K562 (cell line): ENCODE data around the gene USP49. TPM values are rescaled to one million over a fixed set of nuclear protein-coding genes. Genes with fewer than 3 reads are reported as not detected.

Source experiments
- ARID1B ChIP-seq: fragments of 450-650 bp; IDR thresholded peaks from 2 replicates; pipeline ENCODE4 v1.6.1; 2016; ENCODE audit warnings: antibody characterized with exemption, mild to moderate bottlenecking, inconsistent platforms
- HDAC3 ChIP-seq: fragments of 450-650 bp; IDR thresholded peaks from 2 replicates; pipeline ENCODE4 v1.6.1; 2018; ENCODE audit warnings: borderline replicate concordance, mild to moderate bottlenecking, moderate library complexity; ENCODE audit not compliant: partially characterized antibody
- JUN ChIP-seq, 2 experiments: sonication (generic) in 1 of 2; formaldehyde crosslinking in 1 of 2; IDR thresholded peaks; 2 replicates each; pipeline versions ENCODE4 v1.6.1 to v1.8.0; 2012 to 2022; ENCODE audit warnings: borderline replicate concordance in 2 of 2, mild to moderate bottlenecking in 2 of 2, improper control_type of control experiment in 1 of 2, low read depth in 1 of 2, low read length in 1 of 2, missing genetic modification reagents in 1 of 2
- KLF13 ChIP-seq: fragments of 450-650 bp; IDR thresholded peaks from 2 replicates; pipeline ENCODE4 v1.6.1; 2016; ENCODE audit warnings: missing genetic modification characterization, low read depth, mild to moderate bottlenecking, missing compliant biosample characterization, moderate library complexity, borderline replicate concordance
- MAZ ChIP-seq, 2 experiments: fragments of 450-650 bp in 1 of 2; sonication (generic) in 1 of 2; formaldehyde crosslinking; IDR thresholded peaks in 1 of 2; conservative IDR thresholded peaks in 1 of 2; 2 replicates each; pipeline versions ENCODE4 v1.4.0 to v1.5.0; 2020; ENCODE audit warnings: mild to moderate bottlenecking in 1 of 2, missing genetic modification reagents in 1 of 2
- ZKSCAN3 ChIP-seq: fragments of 250-450 bp; sonication (Bioruptor Pico); IDR thresholded peaks from 2 replicates; pipeline ENCODE4 v1.4.0; 2020
- ZNF143 ChIP-seq: sonication (generic); formaldehyde crosslinking; IDR thresholded peaks from 2 replicates; pipeline ENCODE4 v1.9.0; 2022; ENCODE audit warnings: mild to moderate bottlenecking, missing genetic modification reagents
- polyA plus RNA-seq, 8 experiments: library from polyadenylated mRNA; depleted of rRNA in 4 of 8; stranded (reverse) in 5 of 8; unstranded in 3 of 8; fragments of >200 nt; fragmentation: Nextera tagmentation in 2 of 8; fragmentation: Illumina TruSeq in 1 of 8; extraction: Ambion mirVana in 2 of 8; extraction: Trizol in 1 of 8; gene quantifications; 2 replicates each; pipeline versions ENCODE4 v1.2.1 to v1.2.3, GENCODE V29; 2011 to 2014; ENCODE audit warnings: inconsistent platforms in 1 of 8, missing spikeins in 1 of 8
- total RNA-seq, 7 experiments: library from RNA; depleted of rRNA in 6 of 7; stranded (reverse); fragments of >200 nt in 6 of 7; fragmentation: Illumina TruSeq in 2 of 7; extraction: Trizol in 2 of 7; gene quantifications; 2 replicates each; pipeline versions ENCODE4 v1.2.1 to v1.2.3, GENCODE V29; 2011 to 2021; ENCODE audit warnings: low replicate concordance in 1 of 7
- TF ChIP-seq, protein P1 (sequence below): fragments of 450-650 bp; IDR thresholded peaks from 2 replicates; pipeline ENCODE4 v1.6.1; 2016; ENCODE audit warnings: mild to moderate bottlenecking
- TF ChIP-seq, protein P2 (sequence below): sonication (generic); formaldehyde crosslinking; IDR thresholded peaks from 2 replicates; pipeline ENCODE4 v1.8.0; 2022; ENCODE audit warnings: missing genetic modification reagents, mild to moderate bottlenecking, borderline replicate concordance
- TF ChIP-seq, protein P3 (sequence below): fragments of 450-650 bp; IDR thresholded peaks from one replicate; pipeline ENCODE4 v1.6.1; 2018; ENCODE audit warnings: mild to moderate bottlenecking, moderate library complexity; ENCODE audit not compliant: partially characterized antibody
- TF ChIP-seq, protein P4 (sequence below): IDR thresholded peaks from 2 replicates; pipeline ENCODE4 v1.6.1; 2011; ENCODE audit warnings: borderline replicate concordance, low read depth, mild to moderate bottlenecking, moderate library complexity, low read length; ENCODE audit not compliant: insufficient read depth, poor library complexity, severe bottlenecking
- TF ChIP-seq, protein P5 (sequence below): fragments of 450-650 bp; IDR thresholded peaks from 2 replicates; pipeline ENCODE4 v1.7.1; 2018; ENCODE audit warnings: mild to moderate bottlenecking, low read depth; ENCODE audit not compliant: partially characterized antibody
- TF ChIP-seq, protein P6 (sequence below): sonication (generic); formaldehyde crosslinking; IDR thresholded peaks from 2 replicates; pipeline ENCODE4 v1.8.1; 2023; ENCODE audit warnings: mild to moderate bottlenecking, missing genetic modification reagents, moderate library complexity

USP49 gene
- total and polyA plus RNA-seq, 9 of the 15 experiments (the other 6 are each of a cell fraction or from before 2014, with no cell fraction given) = 1.0 to 9.9 (median 6.5) TPM

DNA sequence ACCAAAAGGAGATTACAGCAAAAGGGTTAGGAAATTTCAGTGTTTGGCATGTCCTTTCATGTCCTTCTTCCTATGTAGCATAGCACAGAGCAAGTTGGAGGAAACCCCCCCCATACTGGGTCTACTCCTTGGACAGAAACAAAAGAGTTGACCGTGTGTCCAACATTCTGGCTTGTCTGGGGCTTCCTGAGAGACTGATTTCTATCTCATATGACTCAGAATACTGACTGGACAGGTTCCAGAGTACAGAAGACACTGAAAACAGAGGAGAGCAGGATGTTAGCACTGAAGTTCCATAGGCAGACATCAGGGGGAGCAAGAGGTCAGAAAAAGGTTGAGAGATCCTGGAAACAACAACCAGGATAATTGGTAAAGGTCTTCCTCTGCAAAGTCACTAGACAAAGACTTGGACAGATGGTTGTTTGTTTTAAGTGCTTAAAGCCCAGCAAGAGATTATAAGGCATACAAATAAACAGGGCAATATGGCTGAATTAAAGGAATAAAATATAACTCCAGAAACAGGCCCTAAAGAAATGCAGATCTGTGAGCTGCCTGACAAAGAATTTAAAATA lies 48.4 kb downstream of the USP49 start (continued):
- TF ChIP-seq, protein P1, sequence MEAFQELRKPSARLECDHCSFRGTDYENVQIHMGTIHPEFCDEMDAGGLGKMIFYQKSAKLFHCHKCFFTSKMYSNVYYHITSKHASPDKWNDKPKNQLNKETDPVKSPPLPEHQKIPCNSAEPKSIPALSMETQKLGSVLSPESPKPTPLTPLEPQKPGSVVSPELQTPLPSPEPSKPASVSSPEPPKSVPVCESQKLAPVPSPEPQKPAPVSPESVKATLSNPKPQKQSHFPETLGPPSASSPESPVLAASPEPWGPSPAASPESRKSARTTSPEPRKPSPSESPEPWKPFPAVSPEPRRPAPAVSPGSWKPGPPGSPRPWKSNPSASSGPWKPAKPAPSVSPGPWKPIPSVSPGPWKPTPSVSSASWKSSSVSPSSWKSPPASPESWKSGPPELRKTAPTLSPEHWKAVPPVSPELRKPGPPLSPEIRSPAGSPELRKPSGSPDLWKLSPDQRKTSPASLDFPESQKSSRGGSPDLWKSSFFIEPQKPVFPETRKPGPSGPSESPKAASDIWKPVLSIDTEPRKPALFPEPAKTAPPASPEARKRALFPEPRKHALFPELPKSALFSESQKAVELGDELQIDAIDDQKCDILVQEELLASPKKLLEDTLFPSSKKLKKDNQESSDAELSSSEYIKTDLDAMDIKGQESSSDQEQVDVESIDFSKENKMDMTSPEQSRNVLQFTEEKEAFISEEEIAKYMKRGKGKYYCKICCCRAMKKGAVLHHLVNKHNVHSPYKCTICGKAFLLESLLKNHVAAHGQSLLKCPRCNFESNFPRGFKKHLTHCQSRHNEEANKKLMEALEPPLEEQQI = 0 out of 2 replicates have a peak, but pooled peaks have one; percentile 18
- TF ChIP-seq, protein P2, sequence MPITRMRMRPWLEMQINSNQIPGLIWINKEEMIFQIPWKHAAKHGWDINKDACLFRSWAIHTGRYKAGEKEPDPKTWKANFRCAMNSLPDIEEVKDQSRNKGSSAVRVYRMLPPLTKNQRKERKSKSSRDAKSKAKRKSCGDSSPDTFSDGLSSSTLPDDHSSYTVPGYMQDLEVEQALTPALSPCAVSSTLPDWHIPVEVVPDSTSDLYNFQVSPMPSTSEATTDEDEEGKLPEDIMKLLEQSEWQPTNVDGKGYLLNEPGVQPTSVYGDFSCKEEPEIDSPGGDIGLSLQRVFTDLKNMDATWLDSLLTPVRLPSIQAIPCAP (CRISPR knock-in tag) = no peak
- TF ChIP-seq JUN (IDR thresholded peaks at IDR 0.05; ENCODE audit: borderline replicate concordance, low read depth, low read length) (peak; percentile 96), JUN (CRISPR knock-in tag; IDR thresholded peaks at IDR 0.05; ENCODE audit: borderline replicate concordance) (no peak), HDAC3 (no peak), KLF13 (tag) (no peak), MAZ (CRISPR knock-in tag; conservative IDR thresholded peaks at IDR 0.05 in 1 of 2, IDR thresholded peaks at IDR 0.05 in 1 of 2) (peak; percentile 59 to 75; a peak in 3 of 4 replicates), ZKSCAN3 (CRISPR knock-in tag) (no peak), ZNF143 (CRISPR knock-in tag) (no peak), ARID1B (peak; percentile 88)
- TF ChIP-seq, protein P3, sequence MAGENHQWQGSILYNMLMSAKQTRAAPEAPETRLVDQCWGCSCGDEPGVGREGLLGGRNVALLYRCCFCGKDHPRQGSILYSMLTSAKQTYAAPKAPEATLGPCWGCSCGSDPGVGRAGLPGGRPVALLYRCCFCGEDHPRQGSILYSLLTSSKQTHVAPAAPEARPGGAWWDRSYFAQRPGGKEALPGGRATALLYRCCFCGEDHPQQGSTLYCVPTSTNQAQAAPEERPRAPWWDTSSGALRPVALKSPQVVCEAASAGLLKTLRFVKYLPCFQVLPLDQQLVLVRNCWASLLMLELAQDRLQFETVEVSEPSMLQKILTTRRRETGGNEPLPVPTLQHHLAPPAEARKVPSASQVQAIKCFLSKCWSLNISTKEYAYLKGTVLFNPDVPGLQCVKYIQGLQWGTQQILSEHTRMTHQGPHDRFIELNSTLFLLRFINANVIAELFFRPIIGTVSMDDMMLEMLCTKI = no peak
- TF ChIP-seq, protein P4, sequence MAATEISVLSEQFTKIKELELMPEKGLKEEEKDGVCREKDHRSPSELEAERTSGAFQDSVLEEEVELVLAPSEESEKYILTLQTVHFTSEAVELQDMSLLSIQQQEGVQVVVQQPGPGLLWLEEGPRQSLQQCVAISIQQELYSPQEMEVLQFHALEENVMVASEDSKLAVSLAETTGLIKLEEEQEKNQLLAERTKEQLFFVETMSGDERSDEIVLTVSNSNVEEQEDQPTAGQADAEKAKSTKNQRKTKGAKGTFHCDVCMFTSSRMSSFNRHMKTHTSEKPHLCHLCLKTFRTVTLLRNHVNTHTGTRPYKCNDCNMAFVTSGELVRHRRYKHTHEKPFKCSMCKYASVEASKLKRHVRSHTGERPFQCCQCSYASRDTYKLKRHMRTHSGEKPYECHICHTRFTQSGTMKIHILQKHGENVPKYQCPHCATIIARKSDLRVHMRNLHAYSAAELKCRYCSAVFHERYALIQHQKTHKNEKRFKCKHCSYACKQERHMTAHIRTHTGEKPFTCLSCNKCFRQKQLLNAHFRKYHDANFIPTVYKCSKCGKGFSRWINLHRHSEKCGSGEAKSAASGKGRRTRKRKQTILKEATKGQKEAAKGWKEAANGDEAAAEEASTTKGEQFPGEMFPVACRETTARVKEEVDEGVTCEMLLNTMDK = no peak
- TF ChIP-seq, protein P5, sequence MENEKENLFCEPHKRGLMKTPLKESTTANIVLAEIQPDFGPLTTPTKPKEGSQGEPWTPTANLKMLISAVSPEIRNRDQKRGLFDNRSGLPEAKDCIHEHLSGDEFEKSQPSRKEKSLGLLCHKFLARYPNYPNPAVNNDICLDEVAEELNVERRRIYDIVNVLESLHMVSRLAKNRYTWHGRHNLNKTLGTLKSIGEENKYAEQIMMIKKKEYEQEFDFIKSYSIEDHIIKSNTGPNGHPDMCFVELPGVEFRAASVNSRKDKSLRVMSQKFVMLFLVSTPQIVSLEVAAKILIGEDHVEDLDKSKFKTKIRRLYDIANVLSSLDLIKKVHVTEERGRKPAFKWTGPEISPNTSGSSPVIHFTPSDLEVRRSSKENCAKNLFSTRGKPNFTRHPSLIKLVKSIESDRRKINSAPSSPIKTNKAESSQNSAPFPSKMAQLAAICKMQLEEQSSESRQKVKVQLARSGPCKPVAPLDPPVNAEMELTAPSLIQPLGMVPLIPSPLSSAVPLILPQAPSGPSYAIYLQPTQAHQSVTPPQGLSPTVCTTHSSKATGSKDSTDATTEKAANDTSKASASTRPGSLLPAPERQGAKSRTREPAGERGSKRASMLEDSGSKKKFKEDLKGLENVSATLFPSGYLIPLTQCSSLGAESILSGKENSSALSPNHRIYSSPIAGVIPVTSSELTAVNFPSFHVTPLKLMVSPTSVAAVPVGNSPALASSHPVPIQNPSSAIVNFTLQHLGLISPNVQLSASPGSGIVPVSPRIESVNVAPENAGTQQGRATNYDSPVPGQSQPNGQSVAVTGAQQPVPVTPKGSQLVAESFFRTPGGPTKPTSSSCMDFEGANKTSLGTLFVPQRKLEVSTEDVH = peak; percentile 53
- TF ChIP-seq, protein P6, sequence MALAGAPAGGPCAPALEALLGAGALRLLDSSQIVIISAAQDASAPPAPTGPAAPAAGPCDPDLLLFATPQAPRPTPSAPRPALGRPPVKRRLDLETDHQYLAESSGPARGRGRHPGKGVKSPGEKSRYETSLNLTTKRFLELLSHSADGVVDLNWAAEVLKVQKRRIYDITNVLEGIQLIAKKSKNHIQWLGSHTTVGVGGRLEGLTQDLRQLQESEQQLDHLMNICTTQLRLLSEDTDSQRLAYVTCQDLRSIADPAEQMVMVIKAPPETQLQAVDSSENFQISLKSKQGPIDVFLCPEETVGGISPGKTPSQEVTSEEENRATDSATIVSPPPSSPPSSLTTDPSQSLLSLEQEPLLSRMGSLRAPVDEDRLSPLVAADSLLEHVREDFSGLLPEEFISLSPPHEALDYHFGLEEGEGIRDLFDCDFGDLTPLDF (CRISPR knock-in tag) = 0 out of 2 replicates have a peak, but pooled peaks have one; percentile 33
